Calu3 (cell line): Measurements from ENCODE around the gene NEUROD6. TPM values are rescaled to one million over a fixed set of nuclear protein-coding genes. Genes with fewer than 3 reads are reported as not detected.

Experiments used
- BruUV-seq: library from RNA; stranded (reverse); fragments of 400-500 nt; replicated peaks from 2 replicates; lab custom pipeline; 2021; lab: Mats Ljungman, UMichigan
- CTCF ChIA-PET: fragments of 300-600 bp; sonication (Branson Sonifier 250); formaldehyde crosslinking; loops from one replicate; lab custom pipeline; 2022; ENCODE audit warnings: antibody characterized with exemption; lab: Charles Lee
- DNase-seq: peaks from one replicate; pipeline ENCODE4 v3.0.0; 2022
- H3K27ac Mint-ChIP-seq: one replicate; pipeline ENCODE4 v1.8.0; 2022; ENCODE audit warnings: mixed read lengths; ENCODE audit not compliant: unreplicated experiment
- H3K27me3 Mint-ChIP-seq: one replicate; pipeline ENCODE4 v1.8.0; 2022; ENCODE audit warnings: mixed read lengths; ENCODE audit not compliant: unreplicated experiment
- H3K36me3 Mint-ChIP-seq: one replicate; pipeline ENCODE4 v1.8.0; 2022; ENCODE audit warnings: mild to moderate bottlenecking, moderate library complexity, mixed read lengths; ENCODE audit not compliant: insufficient read depth, unreplicated experiment
- H3K4me1 Mint-ChIP-seq: one replicate; pipeline ENCODE4 v1.8.0; 2022; ENCODE audit warnings: mild to moderate bottlenecking, low read depth, mixed read lengths; ENCODE audit not compliant: unreplicated experiment
- H3K4me3 Mint-ChIP-seq: one replicate; pipeline ENCODE4 v1.8.0; 2022; ENCODE audit warnings: mild to moderate bottlenecking, low read depth, moderate library complexity, mixed read lengths; ENCODE audit not compliant: unreplicated experiment
- H3K9me3 Mint-ChIP-seq: one replicate; pipeline ENCODE4 v1.8.0; 2022; ENCODE audit warnings: low read depth, mixed read lengths; ENCODE audit not compliant: unreplicated experiment
- CTCF ChIP-seq: fragments of 200-600 bp; IDR thresholded peaks from one replicate; pipeline ENCODE4 v1.8.0; 2022; ENCODE audit warnings: antibody characterized with exemption; ENCODE audit not compliant: unreplicated experiment
- intact Hi-C: fragments of 100-400 bp; cut with micrococcal nuclease; formaldehyde crosslinking; loops from one replicate; pipeline ENCODE4 v1.10.0; 2022; ENCODE audit not compliant: unreplicated experiment
- total RNA-seq: library from RNA; stranded (reverse); gene quantifications from 2 replicates; pipeline ENCODE4 v1.2.3, GENCODE V29; 2022

The NEUROD6 gene
- total RNA-seq, 1 experiment from 2014 or later, result not detected

- no peak for DNase-seq
- no peaks in the 10 kb centered on the region for H3K9me3 Mint-ChIP-seq
- BruUV-seq, result no TSS peak
- H3K27me3 Mint-ChIP-seq, result peaks cover 93% of the 10 kb centered on the region
- H3K27ac Mint-ChIP-seq, result no peak overlapping the region
- CTCF ChIA-PET, result interaction anchor here (1.2 kb wide), 1 partner anchor 171 kb away, joined by 4 read pairs; no protein-coding TSS in a partner anchor
- no peaks in the 10 kb centered on the region for H3K36me3 Mint-ChIP-seq
- intact Hi-C loops, result no loop called here
- TF ChIP-seq CTCF, result no peak
- H3K4me3 Mint-ChIP-seq, result no peak overlapping the region
- no peaks in the 10 kb centered on the region for H3K4me1 Mint-ChIP-seq
Observed at GRCh38 chr7:31305260-31305659, 35.3 kb downstream of the NEUROD6 start.

GRCh38 chr7:31304446-31304845, 36.1 kb downstream of the NEUROD6 start:
- intact Hi-C loops, result no loop called here
- DNase-seq, result no peak
- BruUV-seq, result no TSS peak

GRCh38 chr7:31302356-31302755, 38.2 kb downstream of the NEUROD6 start:
- Mint-ChIP-seq H3K36me3 (no peaks in the 10 kb centered on the region), H3K4me3 (no peak overlapping the region), H3K9me3 (no peaks in the 10 kb centered on the region), H3K27ac (no peak overlapping the region), H3K4me1 (no peaks in the 10 kb centered on the region), H3K27me3 (peaks cover 67% of the 10 kb centered on the region)
- BruUV-seq, result no TSS peak
- DNase-seq, result no peak
- CTCF ChIA-PET, result no interaction called here
- intact Hi-C loops, result no loop called here
- no peak for TF ChIP-seq CTCF

More at GRCh38 chr7:31304446-31304845, 36.1 kb downstream of the NEUROD6 start:
- no peak for TF ChIP-seq CTCF
- no peak overlapping the region for H3K27ac Mint-ChIP-seq
- no peaks in the 10 kb centered on the region for H3K9me3 Mint-ChIP-seq
- no peaks in the 10 kb centered on the region for H3K36me3 Mint-ChIP-seq
- H3K4me1 Mint-ChIP-seq, result no peaks in the 10 kb centered on the region
- CTCF ChIA-PET, result interaction anchor here (1.2 kb wide), 1 partner anchor 170 kb away, joined by 4 read pairs; no protein-coding TSS in a partner anchor
- H3K27me3 Mint-ChIP-seq, result peaks cover 84% of the 10 kb centered on the region
- H3K4me3 Mint-ChIP-seq, result no peak overlapping the region

- intact Hi-C loops, result no loop called here
- Mint-ChIP-seq H3K4me1 (no peaks in the 10 kb centered on the region), H3K36me3 (no peaks in the 10 kb centered on the region), H3K27ac (no peak overlapping the region), H3K27me3 (peaks cover 68% of the 10 kb centered on the region), H3K4me3 (no peak overlapping the region), H3K9me3 (no peaks in the 10 kb centered on the region)
- CTCF ChIA-PET, result interaction anchor here (0.6 kb wide), 1 partner anchor 526 kb away, joined by 4 read pairs; no protein-coding TSS in a partner anchor
- no peak for TF ChIP-seq CTCF
- no peak for DNase-seq
- BruUV-seq, result no TSS peak
Observed at GRCh38 chr7:31299336-31299735, 41.2 kb downstream of the NEUROD6 start.
